Neural cell (in vitro differentiated cells): Measurements from ENCODE around the gene OTOG. TPM values are rescaled to one million over a fixed set of nuclear protein-coding genes. Genes with fewer than 3 reads are reported as not detected.

Experiments
- H2AFZ ChIP-seq: fragments of 200-600, 300-800 bp; sonication (generic), shearing (Covaris generic); 2 replicates; pipeline ENCODE4 v1.6.0; 2014; ENCODE audit warnings: low read depth, mild to moderate bottlenecking, antibody characterized with exemption, low read length, moderate library complexity
- H3F3A ChIP-seq: fragments of 200-600 bp; shearing (Covaris generic); 2 replicates; pipeline ENCODE4 v1.6.1; 2016; ENCODE audit warnings: mild to moderate bottlenecking, moderate library complexity, mixed read lengths, antibody characterized with exemption, low read length; ENCODE audit not compliant: insufficient read depth, poor library complexity, severe bottlenecking
- H3K27ac ChIP-seq: fragments of 200-600, 300-800 bp; sonication (generic), shearing (Covaris generic); 2 replicates; pipeline ENCODE4 v1.5.1; 2014; ENCODE audit warnings: mild to moderate bottlenecking, low read length, moderate library complexity
- H3K27me3 ChIP-seq: fragments of 300-800, 200-600 bp; sonication (generic), shearing (Covaris generic); 2 replicates; pipeline ENCODE4 v1.6.0; 2014; ENCODE audit warnings: mild to moderate bottlenecking, low read depth, low read length, moderate library complexity; ENCODE audit not compliant: insufficient read depth
- H3K36me3 ChIP-seq: fragments of 300-800, 200-600 bp; sonication (generic), shearing (Covaris generic); 2 replicates; pipeline ENCODE4 v1.5.1; 2014; ENCODE audit warnings: mild to moderate bottlenecking, antibody characterized with exemption, low read length, moderate library complexity; ENCODE audit not compliant: insufficient read depth
- H3K4me2 ChIP-seq: fragments of 300-800, 200-600 bp; sonication (generic), shearing (Covaris generic); 2 replicates; pipeline ENCODE4 v1.6.0; 2014; ENCODE audit warnings: mild to moderate bottlenecking, low read length
- H3K4me3 ChIP-seq: fragments of 300-800, 200-600 bp; sonication (generic), shearing (Covaris generic); 2 replicates; pipeline ENCODE4 v1.5.1; 2014; ENCODE audit warnings: mild to moderate bottlenecking, low read length, moderate library complexity
- H3K79me2 ChIP-seq: fragments of 200-600 bp; shearing (Covaris generic); replicated peaks from 2 replicates; pipeline ENCODE4 v1.6.0; 2014; ENCODE audit warnings: mild to moderate bottlenecking, low read length, moderate library complexity; ENCODE audit not compliant: insufficient read depth
- H3K9ac ChIP-seq: fragments of 300-800, 200-600 bp; sonication (generic), shearing (Covaris generic); 2 replicates; pipeline ENCODE4 v1.6.1; 2016; ENCODE audit warnings: mild to moderate bottlenecking, low read length, mixed read lengths
- H3K9me2 ChIP-seq: fragments of 200-600 bp; shearing (Covaris generic); 2 replicates; pipeline ENCODE4 v1.6.1; 2016; ENCODE audit warnings: mild to moderate bottlenecking, low read length, mixed read lengths; ENCODE audit not compliant: insufficient read depth
- H3K9me3 ChIP-seq: fragments of 200-600, 300-800 bp; sonication (generic), shearing (Covaris generic); 2 replicates; pipeline ENCODE4 v1.6.1; 2016; ENCODE audit warnings: mild to moderate bottlenecking, mixed run types, low read length, moderate library complexity, mixed read lengths
- H4K20me1 ChIP-seq: fragments of 200-600 bp; shearing (Covaris generic); 2 replicates; pipeline ENCODE4 v1.6.1; 2016; ENCODE audit warnings: mild to moderate bottlenecking, mixed run types; ENCODE audit not compliant: insufficient read depth
- EP300 ChIP-seq: fragments of 450-650 bp; conservative IDR thresholded peaks from 2 replicates; pipeline ENCODE4 v1.6.1; 2014; ENCODE audit warnings: antibody characterized with exemption, mild to moderate bottlenecking, moderate library complexity; ENCODE audit not compliant: poor library complexity, severe bottlenecking
- EZH2 ChIP-seq: fragments of 200-600, 300-800 bp; shearing (Covaris generic), sonication (generic); IDR thresholded peaks from 2 replicates; pipeline ENCODE4 v1.6.1; 2014; ENCODE audit warnings: antibody characterized with exemption, low read length, borderline replicate concordance, mild to moderate bottlenecking; ENCODE audit not compliant: insufficient read depth, poor library complexity, severe bottlenecking
- MXI1 ChIP-seq: fragments of 450-650 bp; conservative IDR thresholded peaks from 2 replicates; pipeline ENCODE4 v1.6.1; 2014; ENCODE audit warnings: antibody characterized with exemption, mild to moderate bottlenecking; ENCODE audit not compliant: poor library complexity, severe bottlenecking
- POLR2AphosphoS5 ChIP-seq: IDR thresholded peaks from 2 replicates; pipeline ENCODE4 v1.6.1; 2012
- RAD21 ChIP-seq: fragments of 450-650 bp; conservative IDR thresholded peaks from 2 replicates; pipeline ENCODE4 v1.6.1; 2014; ENCODE audit warnings: antibody characterized with exemption, mild to moderate bottlenecking, moderate library complexity
- SMC3 ChIP-seq: fragments of 450-650 bp; conservative IDR thresholded peaks from 2 replicates; pipeline ENCODE4 v1.6.1; 2014; ENCODE audit warnings: antibody characterized with exemption, mild to moderate bottlenecking, moderate library complexity; ENCODE audit not compliant: poor library complexity
- TAF1 ChIP-seq: IDR thresholded peaks from 2 replicates; pipeline ENCODE4 v1.6.1; 2012; ENCODE audit warnings: low read depth
- polyA plus RNA-seq: library from polyadenylated mRNA; depleted of rRNA; stranded (reverse); fragments of >200 nt; gene quantifications from 2 replicates; pipeline ENCODE4 v1.2.3, GENCODE V29; 2014
- TF ChIP-seq, protein P1 (sequence below): fragments of 450-650 bp; IDR thresholded peaks from 2 replicates; pipeline ENCODE4 v1.5.1; 2014; ENCODE audit warnings: antibody characterized with exemption, mild to moderate bottlenecking, moderate library complexity; ENCODE audit not compliant: poor library complexity, severe bottlenecking
- TF ChIP-seq, protein P2 (sequence below): IDR thresholded peaks from 2 replicates; pipeline ENCODE4 v1.6.1; 2012; ENCODE audit warnings: borderline replicate concordance

The OTOG gene
- polyA plus RNA-seq, 1 donor from 2014 or later: not detected

DNA sequence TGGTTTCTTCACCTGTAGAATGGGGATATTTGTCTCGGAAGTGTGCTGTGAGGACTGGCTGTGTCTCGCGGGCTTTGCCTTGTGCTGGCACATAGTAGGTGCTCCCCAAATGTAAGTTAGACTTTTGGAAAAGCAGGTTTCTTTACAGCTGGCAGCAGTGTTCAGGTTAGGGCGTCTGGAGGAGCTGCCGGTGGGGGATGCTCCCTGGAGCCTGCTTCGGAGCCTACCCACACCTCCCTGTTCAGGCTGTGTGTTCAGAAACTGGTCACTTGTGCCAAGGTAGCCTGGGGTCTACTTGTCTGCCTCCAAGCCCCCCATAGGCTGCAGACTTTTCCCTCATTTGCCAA, 60.0 kb downstream of the OTOG start:
- Histone ChIP-seq H3K9me3 (no peaks in the 10 kb centered on the region), H3K79me2 (no peaks in the 10 kb centered on the region), H2AFZ (no peak overlapping the region), H3K27me3 (no peaks in the 10 kb centered on the region), H3K27ac (no peak overlapping the region), H4K20me1 (no peaks in the 10 kb centered on the region), H3K9ac (no peak overlapping the region), H3K4me3 (no peak overlapping the region), H3K4me2 (no peak overlapping the region), H3F3A (no peaks in the 10 kb centered on the region), H3K9me2 (no peaks in the 10 kb centered on the region), H3K36me3 (no peaks in the 10 kb centered on the region)
- TF ChIP-seq POLR2AphosphoS5: no peak
- TF ChIP-seq EZH2: no peak
- TF ChIP-seq, protein P1, sequence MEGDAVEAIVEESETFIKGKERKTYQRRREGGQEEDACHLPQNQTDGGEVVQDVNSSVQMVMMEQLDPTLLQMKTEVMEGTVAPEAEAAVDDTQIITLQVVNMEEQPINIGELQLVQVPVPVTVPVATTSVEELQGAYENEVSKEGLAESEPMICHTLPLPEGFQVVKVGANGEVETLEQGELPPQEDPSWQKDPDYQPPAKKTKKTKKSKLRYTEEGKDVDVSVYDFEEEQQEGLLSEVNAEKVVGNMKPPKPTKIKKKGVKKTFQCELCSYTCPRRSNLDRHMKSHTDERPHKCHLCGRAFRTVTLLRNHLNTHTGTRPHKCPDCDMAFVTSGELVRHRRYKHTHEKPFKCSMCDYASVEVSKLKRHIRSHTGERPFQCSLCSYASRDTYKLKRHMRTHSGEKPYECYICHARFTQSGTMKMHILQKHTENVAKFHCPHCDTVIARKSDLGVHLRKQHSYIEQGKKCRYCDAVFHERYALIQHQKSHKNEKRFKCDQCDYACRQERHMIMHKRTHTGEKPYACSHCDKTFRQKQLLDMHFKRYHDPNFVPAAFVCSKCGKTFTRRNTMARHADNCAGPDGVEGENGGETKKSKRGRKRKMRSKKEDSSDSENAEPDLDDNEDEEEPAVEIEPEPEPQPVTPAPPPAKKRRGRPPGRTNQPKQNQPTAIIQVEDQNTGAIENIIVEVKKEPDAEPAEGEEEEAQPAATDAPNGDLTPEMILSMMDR: no peak

DNA sequence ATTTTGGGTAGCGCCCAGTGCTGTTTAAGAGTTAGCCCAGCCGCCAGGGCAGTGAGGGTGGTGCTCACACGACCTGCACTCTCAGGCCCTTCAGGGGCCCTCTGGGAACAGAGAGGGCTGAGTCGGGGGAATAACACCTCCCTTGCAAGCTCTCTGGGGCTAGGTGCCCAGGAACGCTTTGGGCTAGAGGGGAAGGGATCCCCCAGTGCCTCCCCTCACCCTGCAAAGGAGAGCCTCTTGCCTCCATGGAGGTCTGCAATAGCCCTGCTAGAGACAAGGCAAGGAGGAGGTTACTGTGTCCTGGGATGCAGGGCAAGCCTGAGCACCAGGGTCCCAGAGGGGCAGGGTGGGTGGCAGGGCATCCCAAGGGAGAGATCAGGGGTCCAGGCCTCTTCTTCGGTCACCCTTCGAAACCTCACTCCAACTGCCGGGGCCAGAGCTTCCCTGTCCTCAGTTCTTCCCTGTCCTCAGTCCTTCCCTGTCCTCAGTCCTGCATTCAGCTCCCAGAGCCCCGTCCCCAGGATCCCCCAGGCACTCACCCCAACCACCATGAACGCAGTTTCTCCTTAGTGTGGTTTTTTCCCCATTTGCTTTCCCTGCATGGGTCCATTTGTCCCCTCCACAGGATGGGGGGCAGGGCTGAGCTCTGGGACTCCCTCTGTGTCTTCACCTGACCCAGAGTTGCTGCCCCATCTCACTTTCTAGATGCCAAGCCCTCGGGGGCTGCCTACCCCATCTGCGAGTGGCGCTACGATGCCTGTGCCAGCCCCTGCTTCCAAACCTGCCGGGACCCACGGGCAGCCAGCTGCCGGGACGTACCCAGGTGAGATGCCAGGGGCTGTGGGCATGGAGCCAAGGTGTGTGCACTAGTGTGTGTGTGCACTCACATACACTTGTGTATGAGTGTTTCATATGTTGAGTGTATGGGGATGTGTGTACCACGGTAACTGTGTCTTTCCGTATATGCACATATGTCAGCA, 60.8 kb downstream of the OTOG start:
- H3K36me3 ChIP-seq: no peaks in the 10 kb centered on the region
- H3K4me2 ChIP-seq: no peak overlapping the region
- H3K4me3 ChIP-seq: no peak overlapping the region

More for the DNA sequence above, 60.8 kb downstream of the OTOG start:
- H3K79me2 ChIP-seq: no peaks in the 10 kb centered on the region
- H3K9ac ChIP-seq: no peak overlapping the region
- no peaks in the 10 kb centered on the region for H3K27me3 ChIP-seq
- no peaks in the 10 kb centered on the region for H4K20me1 ChIP-seq
- TF ChIP-seq EP300 (no peak), MXI1 (no peak), RAD21 (no peak), EZH2 (no peak), POLR2AphosphoS5 (no peak), SMC3 (no peak), TAF1 (no peak)
- TF ChIP-seq, protein P1: no peak
- TF ChIP-seq, protein P2, sequence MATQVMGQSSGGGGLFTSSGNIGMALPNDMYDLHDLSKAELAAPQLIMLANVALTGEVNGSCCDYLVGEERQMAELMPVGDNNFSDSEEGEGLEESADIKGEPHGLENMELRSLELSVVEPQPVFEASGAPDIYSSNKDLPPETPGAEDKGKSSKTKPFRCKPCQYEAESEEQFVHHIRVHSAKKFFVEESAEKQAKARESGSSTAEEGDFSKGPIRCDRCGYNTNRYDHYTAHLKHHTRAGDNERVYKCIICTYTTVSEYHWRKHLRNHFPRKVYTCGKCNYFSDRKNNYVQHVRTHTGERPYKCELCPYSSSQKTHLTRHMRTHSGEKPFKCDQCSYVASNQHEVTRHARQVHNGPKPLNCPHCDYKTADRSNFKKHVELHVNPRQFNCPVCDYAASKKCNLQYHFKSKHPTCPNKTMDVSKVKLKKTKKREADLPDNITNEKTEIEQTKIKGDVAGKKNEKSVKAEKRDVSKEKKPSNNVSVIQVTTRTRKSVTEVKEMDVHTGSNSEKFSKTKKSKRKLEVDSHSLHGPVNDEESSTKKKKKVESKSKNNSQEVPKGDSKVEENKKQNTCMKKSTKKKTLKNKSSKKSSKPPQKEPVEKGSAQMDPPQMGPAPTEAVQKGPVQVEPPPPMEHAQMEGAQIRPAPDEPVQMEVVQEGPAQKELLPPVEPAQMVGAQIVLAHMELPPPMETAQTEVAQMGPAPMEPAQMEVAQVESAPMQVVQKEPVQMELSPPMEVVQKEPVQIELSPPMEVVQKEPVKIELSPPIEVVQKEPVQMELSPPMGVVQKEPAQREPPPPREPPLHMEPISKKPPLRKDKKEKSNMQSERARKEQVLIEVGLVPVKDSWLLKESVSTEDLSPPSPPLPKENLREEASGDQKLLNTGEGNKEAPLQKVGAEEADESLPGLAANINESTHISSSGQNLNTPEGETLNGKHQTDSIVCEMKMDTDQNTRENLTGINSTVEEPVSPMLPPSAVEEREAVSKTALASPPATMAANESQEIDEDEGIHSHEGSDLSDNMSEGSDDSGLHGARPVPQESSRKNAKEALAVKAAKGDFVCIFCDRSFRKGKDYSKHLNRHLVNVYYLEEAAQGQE: no peak
- no peak overlapping the region for H2AFZ ChIP-seq
- H3K9me3 ChIP-seq: no peaks in the 10 kb centered on the region
- no peak overlapping the region for H3K27ac ChIP-seq
- H3K9me2 ChIP-seq: no peaks in the 10 kb centered on the region
- no peaks in the 10 kb centered on the region for H3F3A ChIP-seq
